Gastrocnemius medialis (tissue), 4 donors: ENCODE results near the gene TEP1. TPM values are rescaled to one million over a fixed set of nuclear protein-coding genes. Genes with fewer than 3 reads are reported as not detected.

Experiments used
- ATAC-seq, 2 donors: fragments of 150-250 bp; one replicate each; pipeline ENCODE4 v1.9.1; 2016
- DNase-seq, 2 donors: peaks; one replicate each; pipeline ENCODE4 v3.0.0-alpha.2; 2019
- H3K27ac ChIP-seq, 4 donors: fragments of 200-600 bp; sonication (generic); 1 replicate in 1 of 4; 2 replicates in 3 of 4; pipeline ENCODE4 v1.5.1; 2016 to 2018; ENCODE audit warnings: mild to moderate bottlenecking in 2 of 4, moderate library complexity in 1 of 4
- H3K27me3 ChIP-seq, 3 donors: fragments of 200-600 bp; sonication (generic) in 2 of 3; 1 replicate in 1 of 3; 2 replicates in 2 of 3; pipeline versions ENCODE4 v1.5.1 to v1.6.0; 2016 to 2019; ENCODE audit warnings: mild to moderate bottlenecking in 1 of 3, moderate library complexity in 1 of 3
- H3K36me3 ChIP-seq, 2 donors: fragments of 200-600 bp; sonication (generic) in 1 of 2; one replicate each; pipeline ENCODE4 v1.5.1; 2017 to 2018
- H3K4me1 ChIP-seq, 2 donors: fragments of 200-600 bp; sonication (generic) in 1 of 2; one replicate each; pipeline ENCODE4 v1.5.1; 2016 to 2017; ENCODE audit warnings: mild to moderate bottlenecking in 2 of 2
- H3K4me3 ChIP-seq, 4 donors: fragments of 200-600 bp; sonication (generic) in 3 of 4; 1 replicate in 1 of 4; 2 replicates in 3 of 4; pipeline ENCODE4 v1.5.1; 2016 to 2019; ENCODE audit warnings: mild to moderate bottlenecking in 2 of 4
- H3K9me3 ChIP-seq, 3 donors: fragments of 200-600 bp; sonication (generic) in 2 of 3; 1 replicate in 1 of 3; 2 replicates in 2 of 3; pipeline ENCODE4 v1.5.1; 2016 to 2019
- CTCF ChIP-seq, 5 experiments: fragments of 450-650 bp in 3 of 5; fragments of 200-600 bp in 2 of 5; sonication (generic) in 2 of 5; IDR thresholded peaks in 4 of 5; conservative IDR thresholded peaks in 1 of 5; 1 replicate in 4 of 5; 2 replicates in 1 of 5; pipeline ENCODE4 v1.5.1; 2016 to 2019; ENCODE audit warnings: antibody characterized with exemption in 5 of 5, mild to moderate bottlenecking in 3 of 5, moderate library complexity in 3 of 5
- POLR2A ChIP-seq, 2 donors: fragments of 450-650 bp; IDR thresholded peaks; one replicate each; pipeline ENCODE4 v1.6.1; 2017; ENCODE audit warnings: antibody characterized with exemption in 2 of 2, mild to moderate bottlenecking in 2 of 2, moderate library complexity in 2 of 2
- in situ Hi-C, 4 donors: fragments of 200-750 bp; cut with MboI; loops; one replicate each; pipeline versions ENCODE4 v1.15.0 to v1.8.0; 2017; ENCODE audit warnings: low sequenced_read_pairs in 4 of 4
- intact Hi-C: fragments of 100-400 bp; cut with DNase I; formaldehyde crosslinking; loops from one replicate; pipeline ENCODE4 v1.15.1; 2023; ENCODE audit warnings: low total_unique reads
- total RNA-seq, 4 donors: library from RNA; depleted of rRNA; stranded (reverse); fragments of >200 nt; gene quantifications; one replicate each; pipeline versions ENCODE4 v1.1.0 to v1.2.3, GENCODE V29; 2016

The TEP1 gene
- total RNA-seq, 4 donors from 2014 or later: 7.2 to 25.7 (median 12.0) TPM

- intact Hi-C loops (no loop called here), in situ Hi-C loops (no loop called here)
- no peaks in the 10 kb centered on the region for H3K9me3 ChIP-seq
- H3K4me3 ChIP-seq: no peak overlapping the region
- no peaks in the 10 kb centered on the region for H3K27me3 ChIP-seq
- no peaks in the 10 kb centered on the region for H3K36me3 ChIP-seq
- H3K4me1 ChIP-seq: peaks cover 23 to 39% of the 10 kb centered on the region in 2 donors
- peak overlapping the region in 2 of 4 donors; percentile 33 to 46 for H3K27ac ChIP-seq
- ATAC-seq: no peak
- DNase-seq: no peak
- TF ChIP-seq CTCF (IDR thresholded peaks at IDR 0.05 in 4 of 5, conservative IDR thresholded peaks at IDR 0.05 in 1 of 5) (no peak), POLR2A (IDR thresholded peaks at IDR 0.05) (no peak)
These were observed 14.7 kb upstream of the TEP1 start for GRCh38 chr14:20428010-20428365.

- TF ChIP-seq POLR2A (IDR thresholded peaks at IDR 0.05): no peak
- no peak for TF ChIP-seq CTCF (IDR thresholded peaks at IDR 0.05 in 4 of 5, conservative IDR thresholded peaks at IDR 0.05 in 1 of 5)
- peak overlapping the region; percentile 2 to 46 (median 40) for H3K27ac ChIP-seq
- no peaks in the 10 kb centered on the region for H3K27me3 ChIP-seq
- H3K9me3 ChIP-seq: no peaks in the 10 kb centered on the region
- in situ Hi-C loops: no loop called here
- intact Hi-C loops: no loop called here
- DNase-seq (no peak), ATAC-seq (no peak)
- H3K4me3 ChIP-seq: no peak overlapping the region
- peaks cover 21 to 33% of the 10 kb centered on the region in 2 donors for H3K4me1 ChIP-seq
- H3K36me3 ChIP-seq: no peaks in the 10 kb centered on the region
These were observed 14.1 kb upstream of the TEP1 start for GRCh38 chr14:20427231-20428009.

- Histone ChIP-seq H3K9me3 (no peaks in the 10 kb centered on the region), H3K36me3 (no peaks in the 10 kb centered on the region), H3K27me3 (no peaks in the 10 kb centered on the region), H3K4me3 (no peak overlapping the region), H3K27ac (no peak overlapping the region), H3K4me1 (peaks cover 8 to 9% of the 10 kb centered on the region in 2 donors)
- TF ChIP-seq CTCF (IDR thresholded peaks at IDR 0.05 in 4 of 5, conservative IDR thresholded peaks at IDR 0.05 in 1 of 5): no peak
- no peak for TF ChIP-seq POLR2A (IDR thresholded peaks at IDR 0.05)
- intact Hi-C loops: no loop called here
- in situ Hi-C loops: loop anchor here in 2 of 4 donors (25.0 kb wide), 1 partner anchor 187 kb away; no protein-coding TSS in a partner anchor
- DNase-seq (no peak), ATAC-seq (no peak)
These were observed 11.6 kb upstream of the TEP1 start for GRCh38 chr14:20424851-20425250.

- in situ Hi-C loops: loop anchor here in 2 of 4 donors (25.0 kb wide), 1 partner anchor 189 kb away; no protein-coding TSS in a partner anchor
- ATAC-seq: no peak
- DNase-seq: no peak
- no peak overlapping the region for H3K4me3 ChIP-seq
- no peak overlapping the region for H3K27ac ChIP-seq
- intact Hi-C loops: no loop called here
- peaks cover 5 to 8% of the 10 kb centered on the region in 2 donors for H3K4me1 ChIP-seq
- H3K9me3 ChIP-seq: no peaks in the 10 kb centered on the region
- no peak for TF ChIP-seq POLR2A (IDR thresholded peaks at IDR 0.05)
- TF ChIP-seq CTCF (IDR thresholded peaks at IDR 0.05 in 4 of 5, conservative IDR thresholded peaks at IDR 0.05 in 1 of 5): no peak
- H3K27me3 ChIP-seq: no peaks in the 10 kb centered on the region
- H3K36me3 ChIP-seq: no peaks in the 10 kb centered on the region
These were observed 9.6 kb upstream of the TEP1 start for GRCh38 chr14:20422886-20423285.
